WTC11 (cell line): ENCODE data around the gene SLC29A3.

Experiments used
- ATF1 ChIP-seq: sonication (generic); formaldehyde crosslinking; IDR thresholded peaks from 2 replicates; pipeline ENCODE4 v1.8.1; 2023; ENCODE audit warnings: mild to moderate bottlenecking, moderate library complexity, missing genetic modification reagents
- CTCF ChIP-seq: fragments of 200-600 bp; IDR thresholded peaks from 2 replicates; pipeline ENCODE4 v1.8.0; 2022; ENCODE audit warnings: antibody characterized with exemption
- E2F4 ChIP-seq: sonication (generic); formaldehyde crosslinking; IDR thresholded peaks from 2 replicates; pipeline ENCODE4 v1.8.1; 2022; ENCODE audit warnings: low read depth, mild to moderate bottlenecking, moderate library complexity, missing genetic modification reagents, borderline replicate concordance
- ETV6 ChIP-seq: sonication (generic); formaldehyde crosslinking; IDR thresholded peaks from 2 replicates; pipeline ENCODE4 v1.8.1; 2022; ENCODE audit warnings: mild to moderate bottlenecking, missing genetic modification reagents
- FOXP4 ChIP-seq: sonication (generic); formaldehyde crosslinking; IDR thresholded peaks from 2 replicates; pipeline ENCODE4 v1.8.0; 2022; ENCODE audit warnings: mild to moderate bottlenecking, missing genetic modification reagents
- PRDM15 ChIP-seq: sonication (generic); formaldehyde crosslinking; IDR thresholded peaks from 2 replicates; pipeline ENCODE4 v1.8.0; 2022; ENCODE audit warnings: missing genetic modification reagents
- TF ChIP-seq, protein P1 (sequence below): sonication (generic); formaldehyde crosslinking; IDR thresholded peaks from 2 replicates; pipeline ENCODE4 v1.8.1; 2023; ENCODE audit warnings: mild to moderate bottlenecking, missing genetic modification reagents, moderate library complexity

GRCh38 chr10:71371750-71372166 is 52.7 kb downstream of the SLC29A3 start:
- TF ChIP-seq FOXP4 (CRISPR knock-in tag) = no peak
- TF ChIP-seq, protein P1, sequence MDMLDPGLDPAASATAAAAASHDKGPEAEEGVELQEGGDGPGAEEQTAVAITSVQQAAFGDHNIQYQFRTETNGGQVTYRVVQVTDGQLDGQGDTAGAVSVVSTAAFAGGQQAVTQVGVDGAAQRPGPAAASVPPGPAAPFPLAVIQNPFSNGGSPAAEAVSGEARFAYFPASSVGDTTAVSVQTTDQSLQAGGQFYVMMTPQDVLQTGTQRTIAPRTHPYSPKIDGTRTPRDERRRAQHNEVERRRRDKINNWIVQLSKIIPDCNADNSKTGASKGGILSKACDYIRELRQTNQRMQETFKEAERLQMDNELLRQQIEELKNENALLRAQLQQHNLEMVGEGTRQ (CRISPR knock-in tag) = no peak
- no peak for TF ChIP-seq PRDM15
- no peak for TF ChIP-seq CTCF
- no peak for TF ChIP-seq ETV6 (CRISPR knock-in tag)
- no peak for TF ChIP-seq ATF1 (CRISPR knock-in tag)
- no peak for TF ChIP-seq E2F4 (CRISPR knock-in tag)
